HG03558 (cell line): ENCODE measurements around the gene AUTS2.
"Not testable (repeated sequence)": the region's sequence is repeated elsewhere in the genome, so short reads cannot be mapped to it uniquely, and the experiment has no call there.

Experiments
- ATAC-seq: cut with Tn5 transposase; IDR thresholded peaks from one replicate; pipeline ENCODE4 v1.9.1; 2021; ENCODE audit warnings: moderate number of reproducible peaks; ENCODE audit not compliant: unreplicated experiment; ENCODE audit errors: extremely low read depth

The AUTS2 gene

DNA sequence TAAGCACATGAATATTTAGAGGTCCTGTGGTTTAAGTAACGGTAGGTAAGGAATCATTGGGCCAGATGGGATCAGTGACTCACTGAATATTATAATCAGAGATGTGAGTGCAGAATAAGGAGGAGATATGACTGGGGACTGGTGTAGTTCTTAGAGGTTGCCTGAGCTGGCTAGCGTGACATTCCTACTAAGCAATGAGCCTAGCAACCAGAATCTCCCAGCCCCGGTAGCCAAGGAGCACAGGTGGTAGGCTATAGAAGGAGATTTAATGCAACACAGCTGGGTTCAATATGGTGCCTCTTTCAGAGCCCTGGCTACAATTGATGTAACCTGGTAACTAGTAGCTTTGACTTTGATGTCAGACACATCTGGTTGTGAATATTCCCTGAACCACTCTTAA lies 641.6 kb downstream of the AUTS2 start:
- no peak for ATAC-seq

DNA sequence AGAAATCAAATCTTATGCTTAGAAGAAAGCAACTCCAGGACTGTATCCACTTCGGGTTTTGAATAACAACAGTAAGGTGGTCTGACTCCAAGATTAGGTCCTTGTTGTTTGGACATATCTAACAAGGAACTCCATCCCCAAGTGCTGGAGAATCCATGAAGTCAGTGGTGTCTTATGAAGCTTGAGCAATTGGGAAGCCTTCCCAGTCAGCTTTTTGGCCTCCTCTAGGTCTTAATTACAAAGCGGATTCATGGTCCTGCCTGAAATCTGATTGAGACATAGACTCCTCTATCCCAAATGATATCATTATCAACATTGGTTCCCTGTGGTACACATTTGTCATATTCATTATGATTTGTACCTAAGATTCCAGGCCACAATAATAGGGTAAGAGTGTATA lies 642.6 kb downstream of the AUTS2 start:
- ATAC-seq: no peak

GRCh38 chr7:70241536-70242175 lies 643.4 kb downstream of the AUTS2 start:
- ATAC-seq: no peak

- no peak for ATAC-seq
Observed at GRCh38 chr7:70242826-70243225, 644.6 kb downstream of the AUTS2 start.

DNA sequence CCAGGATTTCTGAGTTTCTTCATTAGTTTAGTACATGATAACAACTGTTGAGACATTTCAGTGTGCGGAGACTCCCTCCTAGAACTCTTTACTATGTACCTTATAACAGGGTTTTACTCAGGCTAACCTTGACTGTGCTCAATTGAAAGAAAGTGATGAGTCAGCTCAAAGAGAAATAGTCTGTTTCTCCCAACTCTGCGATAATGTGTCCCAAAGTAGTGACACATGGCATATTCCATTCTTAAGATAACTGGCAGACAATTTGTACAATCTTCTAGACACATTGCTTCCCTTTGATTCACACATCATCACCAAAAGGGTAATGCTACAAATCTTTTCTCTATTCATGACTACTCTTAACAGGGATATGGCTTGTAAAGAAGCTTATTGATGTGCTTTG lies 645.2 kb downstream of the AUTS2 start:
- no peak for ATAC-seq

DNA sequence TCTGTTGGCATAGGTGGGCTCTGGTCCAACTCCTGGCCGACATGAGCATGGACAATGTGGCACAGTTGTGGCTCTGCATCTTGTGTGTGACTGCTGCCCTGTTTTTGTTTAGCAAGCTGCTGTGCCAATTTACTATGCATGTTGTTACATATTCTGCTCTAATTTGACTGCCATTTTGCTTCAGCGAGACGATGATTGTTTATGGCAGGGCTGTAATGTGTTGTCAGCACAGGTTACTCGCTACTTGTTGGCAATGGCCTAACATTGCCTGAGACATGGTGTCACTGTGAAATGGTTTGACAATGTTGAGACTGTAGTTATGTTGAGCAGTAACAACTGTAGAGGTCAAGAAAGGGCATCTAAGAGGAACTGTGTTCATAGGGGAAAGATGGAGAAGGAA lies 659.6 kb downstream of the AUTS2 start:
- ATAC-seq: no peak

- no peak for ATAC-seq
Observed at GRCh38 chr7:70259502-70259901, 661.2 kb downstream of the AUTS2 start.

- ATAC-seq: no peak
Observed at GRCh38 chr7:70263471-70264255, 665.4 kb downstream of the AUTS2 start.

DNA sequence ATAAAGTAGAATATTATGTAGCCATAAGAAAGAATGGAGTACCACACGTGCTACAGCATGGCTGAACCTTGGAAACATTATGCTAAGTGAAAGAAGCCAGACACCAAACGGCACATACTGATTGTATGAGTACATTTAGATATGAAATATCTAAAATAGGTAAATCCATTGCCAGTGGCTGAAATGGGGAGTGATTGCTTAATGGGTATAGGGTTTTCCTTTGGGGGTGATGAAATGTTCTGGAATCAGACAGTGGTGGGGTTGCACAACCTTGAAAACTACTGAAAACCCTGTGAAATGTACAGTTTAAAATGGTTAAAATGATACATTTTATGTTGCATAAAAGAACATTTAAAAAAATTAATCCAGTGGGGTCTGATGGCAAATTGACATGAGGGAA lies 667.9 kb downstream of the AUTS2 start:
- ATAC-seq: no peak

DNA sequence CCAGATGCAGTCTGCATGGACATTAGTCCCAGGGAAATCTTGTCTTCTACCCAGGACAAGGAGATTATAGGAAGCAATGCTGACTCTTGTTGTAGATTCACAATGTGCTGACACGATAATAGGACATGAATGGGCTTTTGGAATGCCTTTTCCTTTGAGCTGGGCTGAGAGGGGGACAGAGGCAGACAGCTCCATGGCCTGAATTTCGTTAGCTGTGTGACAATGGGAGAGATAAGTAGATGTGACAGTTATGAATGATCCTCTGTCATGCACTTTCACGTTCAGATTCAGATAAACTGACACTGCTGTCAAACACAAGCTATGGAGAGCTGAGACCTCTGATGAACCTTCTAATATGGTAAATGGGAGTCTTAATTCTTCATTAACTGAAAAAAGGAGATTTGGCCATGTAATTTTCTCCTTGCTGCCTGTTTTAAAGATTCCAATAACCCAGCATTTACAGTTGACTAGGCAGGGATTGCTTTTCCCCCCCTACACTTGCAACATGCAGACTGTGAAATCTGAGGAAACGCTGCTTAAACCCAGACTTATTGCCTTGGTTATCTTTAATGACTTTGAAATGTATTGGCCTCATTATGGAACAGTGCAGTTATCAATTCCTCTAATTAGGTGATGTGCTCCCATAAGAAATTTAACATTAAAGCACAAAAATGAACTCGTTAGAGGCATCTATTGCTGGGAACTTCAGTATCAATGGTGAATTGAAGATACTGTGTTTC lies 669.3 kb downstream of the AUTS2 start:
- no peak for ATAC-seq

GRCh38 chr7:70268179-70268578 lies 669.9 kb downstream of the AUTS2 start:
- ATAC-seq: no peak

GRCh38 chr7:70270149-70270548 lies 671.9 kb downstream of the AUTS2 start:
- no peak for ATAC-seq

DNA sequence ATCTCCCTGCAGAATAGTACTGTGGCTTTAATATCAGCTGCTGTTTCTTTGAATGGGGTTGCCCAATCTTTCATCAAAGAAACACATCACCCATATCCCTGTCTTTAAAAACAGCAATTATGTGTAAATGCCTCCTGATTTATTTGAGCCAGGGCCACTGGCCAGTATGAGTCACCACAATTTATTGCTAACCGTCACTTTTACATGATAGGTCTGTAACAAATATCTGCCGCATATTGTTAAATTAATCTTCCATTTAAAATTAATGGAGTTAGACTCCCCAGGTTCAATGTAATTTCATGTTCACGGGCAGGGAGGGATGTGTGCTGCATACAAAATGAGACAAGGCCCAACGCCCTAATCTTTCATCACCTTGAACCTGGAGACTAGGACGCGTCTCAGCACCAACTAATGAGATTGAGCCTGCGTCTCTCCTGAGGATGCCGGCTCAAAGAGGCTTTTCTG lies 673.4 kb downstream of the AUTS2 start:
- no peak for ATAC-seq

DNA sequence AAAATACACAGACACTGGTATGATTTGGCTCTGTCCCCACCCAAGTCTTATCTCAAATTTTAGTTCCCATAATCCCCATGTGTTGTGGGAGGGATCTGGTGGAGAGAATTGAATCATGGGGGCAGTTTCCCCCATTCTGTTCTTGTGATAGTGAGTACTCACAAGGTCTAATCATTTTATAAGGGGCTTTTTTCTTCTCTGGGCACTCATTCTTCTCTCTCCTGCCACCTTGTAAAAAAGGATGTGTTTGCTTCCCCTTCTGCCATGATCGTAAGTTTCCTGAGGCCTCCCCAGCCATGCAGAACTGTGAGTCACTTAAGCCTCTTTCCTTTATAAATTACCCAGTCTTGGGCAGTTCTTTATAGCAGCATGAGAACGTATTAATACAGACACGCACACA lies 677.3 kb downstream of the AUTS2 start:
- not testable (repeated sequence) for ATAC-seq

- ATAC-seq: no peak
Observed at GRCh38 chr7:70285187-70285586, 686.9 kb downstream of the AUTS2 start.

- no peak for ATAC-seq
Observed at GRCh38 chr7:70285854-70286253, 687.6 kb downstream of the AUTS2 start.

DNA sequence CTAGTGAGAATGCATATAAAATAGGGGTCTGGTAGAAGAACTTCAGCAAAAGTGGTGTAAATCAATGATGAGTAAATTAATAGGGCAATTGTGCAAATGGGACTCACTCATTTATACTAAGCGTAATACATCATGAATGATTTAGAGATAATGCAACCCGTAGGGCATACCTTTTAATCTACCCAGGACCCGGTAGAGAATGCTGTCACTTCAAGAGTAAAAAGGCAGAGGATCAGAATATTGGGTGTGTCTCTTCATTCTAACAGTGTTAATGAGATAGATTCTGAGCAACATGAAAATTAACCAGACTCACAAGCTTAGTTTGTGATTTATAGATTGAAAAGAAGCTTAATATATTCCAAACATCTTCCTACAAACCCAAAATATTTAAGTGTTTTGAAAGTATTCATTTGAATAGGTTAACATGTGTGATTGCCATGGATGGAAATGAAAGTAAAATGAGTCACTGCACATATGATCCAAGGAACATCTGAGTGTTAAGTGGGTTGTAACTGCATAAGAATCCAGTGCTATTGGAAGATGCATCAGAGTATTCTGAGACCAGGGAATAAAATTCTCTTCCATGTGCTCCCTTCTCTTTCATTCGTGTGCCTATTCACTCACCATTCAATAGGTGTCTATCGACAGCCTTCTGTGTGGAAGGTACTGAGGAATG lies 690.6 kb downstream of the AUTS2 start:
- ATAC-seq: no peak

DNA sequence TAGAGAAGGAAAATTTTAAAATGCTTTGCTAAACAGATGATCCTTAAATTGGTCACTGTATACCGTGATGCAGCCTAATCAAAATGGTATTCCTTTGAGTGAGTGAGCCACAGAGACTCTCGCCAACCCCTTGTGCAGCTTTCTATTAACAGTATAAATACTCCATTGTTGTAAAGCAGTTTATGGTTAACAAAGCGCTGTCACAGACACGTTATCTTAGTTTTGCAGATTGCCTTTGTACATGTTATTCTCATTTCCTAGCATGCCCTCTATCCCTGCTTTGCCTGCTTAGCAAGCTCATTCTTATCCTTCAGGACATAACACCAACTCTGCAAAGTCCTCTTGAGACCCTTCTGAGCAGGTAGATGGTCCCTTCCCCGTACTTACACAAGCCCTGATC lies 694.4 kb downstream of the AUTS2 start:
- no peak for ATAC-seq

- ATAC-seq: no peak
Observed at GRCh38 chr7:70294211-70294911, 696.1 kb downstream of the AUTS2 start.
